PC-9 (cell line): ENCODE measurements around the gene SLX4IP. TPM values are rescaled to one million over a fixed set of nuclear protein-coding genes. Genes with fewer than 3 reads are reported as not detected.

ENCODE experiments used
- BruUV-seq: library from RNA; stranded (reverse); fragments of 400-500 nt; replicated peaks from 2 replicates; lab custom pipeline; 2021; lab: Mats Ljungman, UMichigan
- CTCF ChIA-PET: fragments of 300-600 bp; sonication (Branson Sonifier 250); formaldehyde crosslinking; loops from one replicate; lab custom pipeline; 2022; ENCODE audit warnings: antibody characterized with exemption; lab: Charles Lee
- POLR2A ChIA-PET: fragments of 300-600 bp; sonication (Branson Sonifier 250); formaldehyde crosslinking; loops from one replicate; lab custom pipeline; 2022; ENCODE audit warnings: antibody characterized with exemption; ENCODE audit not compliant: unreplicated experiment; lab: Charles Lee
- DNase-seq, 2 experiments: peaks; one replicate each; pipeline versions ENCODE4 v3.0.0 to v3.0.0-alpha.2; 2015 to 2022; ENCODE audit warnings: mixed read lengths in 1 of 2
- H2AFZ ChIP-seq: fragments of 200-600 bp; sonication (generic); 2 replicates; pipeline ENCODE4 v1.8.1; 2017; ENCODE audit warnings: antibody characterized with exemption
- H3F3A ChIP-seq: fragments of 200-600 bp; sonication (generic); 2 replicates; pipeline ENCODE4 v1.8.1; 2017; ENCODE audit warnings: antibody characterized with exemption, mild to moderate bottlenecking, low read depth; ENCODE audit not compliant: insufficient read depth
- H3K27ac ChIP-seq: fragments of 200-600 bp; sonication (generic); 2 replicates; pipeline ENCODE4 v1.6.1; 2016; ENCODE audit warnings: mixed run types
- H3K27me3 ChIP-seq: fragments of 200-600 bp; sonication (generic); 2 replicates; pipeline ENCODE4 v1.6.1; 2016; ENCODE audit warnings: low read depth, mixed run types; ENCODE audit not compliant: insufficient read depth
- H3K36me3 ChIP-seq: fragments of 200-600 bp; sonication (generic); 2 replicates; pipeline ENCODE4 v1.6.1; 2016; ENCODE audit warnings: low read depth, mixed run types
- H3K4me1 ChIP-seq: fragments of 200-600 bp; sonication (generic); replicated peaks from 2 replicates; pipeline ENCODE4 v1.6.1; 2016; ENCODE audit warnings: mixed run types; ENCODE audit not compliant: insufficient read depth
- H3K4me2 ChIP-seq: fragments of 200-600 bp; sonication (generic); 2 replicates; pipeline ENCODE4 v1.6.1; 2017; ENCODE audit warnings: mixed run types
- H3K4me3 ChIP-seq: fragments of 200-600 bp; sonication (generic); 2 replicates; pipeline ENCODE4 v1.6.1; 2016; ENCODE audit warnings: mixed run types
- H3K79me2 ChIP-seq: fragments of 200-600 bp; sonication (generic); 2 replicates; pipeline ENCODE4 v1.6.1; 2017; ENCODE audit warnings: low read depth, mixed run types
- H3K9me2 ChIP-seq: fragments of 200-600 bp; sonication (generic); 2 replicates; pipeline ENCODE4 v1.8.1; 2017; ENCODE audit warnings: mild to moderate bottlenecking; ENCODE audit not compliant: insufficient read depth
- H3K9me3 ChIP-seq: fragments of 200-600 bp; sonication (generic); 2 replicates; pipeline ENCODE4 v1.8.1; 2016; ENCODE audit warnings: low read depth; ENCODE audit not compliant: insufficient read depth
- H4K20me1 ChIP-seq: fragments of 200-600 bp; sonication (generic); 2 replicates; pipeline ENCODE4 v1.8.1; 2017; ENCODE audit not compliant: insufficient read depth
- CTCF ChIP-seq: fragments of 200-600 bp; sonication (generic); conservative IDR thresholded peaks from 2 replicates; pipeline ENCODE4 v1.6.1; 2017; ENCODE audit warnings: mixed run types, antibody characterized with exemption, mild to moderate bottlenecking, moderate library complexity
- EZH2 ChIP-seq: fragments of 200-600 bp; sonication (generic); IDR thresholded peaks from 2 replicates; pipeline ENCODE4 v1.8.0; 2017; ENCODE audit warnings: antibody characterized with exemption, low read depth
- intact Hi-C: fragments of 100-400 bp; cut with micrococcal nuclease; formaldehyde crosslinking; loops from one replicate; pipeline ENCODE4 v1.10.0; 2022; ENCODE audit not compliant: unreplicated experiment
- total RNA-seq: library from RNA; stranded (reverse); gene quantifications from 2 replicates; pipeline ENCODE4 v1.2.3, GENCODE V29; 2021

SLX4IP gene
- total RNA-seq, 1 experiment from 2014 or later = 13.4 TPM

- H3K79me2 ChIP-seq = peaks cover 3% of the 10 kb centered on the region
Observed at GRCh38 chr20:10453241-10453640, 18.1 kb downstream of the SLX4IP start.

GRCh38 chr20:10454151-10454750, 19.1 kb downstream of the SLX4IP start:
- H3K4me3 ChIP-seq = no peak overlapping the region
- no peak for TF ChIP-seq CTCF
- TF ChIP-seq EZH2 = no peak
- H3K79me2 ChIP-seq = no peaks in the 10 kb centered on the region; the same call in 1 of the 2 replicates
- H3K4me1 ChIP-seq = no peaks in the 10 kb centered on the region
- no peak for DNase-seq
- H3K9me3 ChIP-seq = 0 out of 2 replicates have a peak, but pooled peaks cover 2% of the 10 kb centered on the region
- no peaks in the 10 kb centered on the region; the same call in 1 of the 2 replicates for H3K36me3 ChIP-seq
- ChIA-PET CTCF (no interaction called here), POLR2A (no interaction called here)
- H3K27ac ChIP-seq = no peak overlapping the region
- no peaks in the 10 kb centered on the region for H3F3A ChIP-seq
- no peak overlapping the region for H2AFZ ChIP-seq
- intact Hi-C loops = no loop called here
- BruUV-seq = no TSS peak
- no peaks in the 10 kb centered on the region for H3K9me2 ChIP-seq
- H4K20me1 ChIP-seq = no peaks in the 10 kb centered on the region
- no peaks in the 10 kb centered on the region for H3K27me3 ChIP-seq
- H3K4me2 ChIP-seq = no peak overlapping the region

More at GRCh38 chr20:10453241-10453640, 18.1 kb downstream of the SLX4IP start:
- Histone ChIP-seq H3K4me2 (no peak overlapping the region), H2AFZ (no peak overlapping the region), H3K36me3 (no peaks in the 10 kb centered on the region; the same call in 1 of the 2 replicates), H3F3A (no peaks in the 10 kb centered on the region), H4K20me1 (no peaks in the 10 kb centered on the region), H3K27me3 (no peaks in the 10 kb centered on the region), H3K9me2 (no peaks in the 10 kb centered on the region), H3K4me3 (no peak overlapping the region), H3K27ac (no peak overlapping the region), H3K4me1 (no peaks in the 10 kb centered on the region), H3K9me3 (0 out of 2 replicates have a peak, but pooled peaks cover 2% of the 10 kb centered on the region)
- TF ChIP-seq CTCF (no peak), EZH2 (no peak)
- intact Hi-C loops = no loop called here
- no peak for DNase-seq
- ChIA-PET CTCF (interaction anchor here (0.6 kb wide), 1 partner anchor 27 kb away, joined by 4 read pairs; no protein-coding TSS in a partner anchor), POLR2A (no interaction called here)
- no TSS peak for BruUV-seq

GRCh38 chr20:10461495-10461894, 26.4 kb downstream of the SLX4IP start:
- no peak overlapping the region for H3K27ac ChIP-seq
- TF ChIP-seq EZH2 (no peak), CTCF (no peak)
- H3K9me3 ChIP-seq = peaks cover 15% of the 10 kb centered on the region; the same call in 1 of the 2 replicates
- POLR2A ChIA-PET = no interaction called here
- no peaks in the 10 kb centered on the region for H3K27me3 ChIP-seq
- H4K20me1 ChIP-seq = no peaks in the 10 kb centered on the region
- H3K36me3 ChIP-seq = peaks cover 12% of the 10 kb centered on the region
- no peak for DNase-seq
- no TSS peak for BruUV-seq
- no peak overlapping the region for H3K4me2 ChIP-seq
- no peaks in the 10 kb centered on the region for H3K9me2 ChIP-seq
- intact Hi-C loops = no loop called here
- H2AFZ ChIP-seq = no peak overlapping the region
- no peak overlapping the region for H3K4me3 ChIP-seq
- H3F3A ChIP-seq = no peaks in the 10 kb centered on the region
- CTCF ChIA-PET = no interaction called here
- peaks cover 3% of the 10 kb centered on the region; the same call in 1 of the 2 replicates for H3K79me2 ChIP-seq
- no peaks in the 10 kb centered on the region for H3K4me1 ChIP-seq
